HepG2 (cell line): ENCODE data around the gene RPLP2. TPM values are rescaled to one million over a fixed set of nuclear protein-coding genes. Genes with fewer than 3 reads are reported as not detected.

Experiments used
- AGO2 ChIP-seq: fragments of 200-400 bp; formaldehyde crosslinking; optimal IDR thresholded peaks from 2 replicates; pipeline ENCODE3; 2017; ENCODE audit warnings: mild to moderate bottlenecking, low read depth, low read length, moderate library complexity
- ATF5 ChIP-seq: sonication (generic); formaldehyde crosslinking; IDR thresholded peaks from 2 replicates; pipeline ENCODE4 v1.4.0; 2020; ENCODE audit warnings: mild to moderate bottlenecking, low read depth, missing genetic modification reagents
- BHLHE40 ChIP-seq: IDR thresholded peaks from 2 replicates; pipeline ENCODE4 v1.6.1; 2011; ENCODE audit warnings: low read length, improper control_type of control experiment
- ETV6 ChIP-seq: sonication (generic); formaldehyde crosslinking; conservative IDR thresholded peaks from 2 replicates; pipeline ENCODE4 v1.4.0; 2020; ENCODE audit warnings: missing genetic modification reagents
- FOXP1 ChIP-seq, 2 experiments: fragments of 450-650 bp in 1 of 2; IDR thresholded peaks; 2 replicates each; pipeline ENCODE4 v1.6.1; 2017 to 2018; ENCODE audit warnings: antibody characterized with exemption in 1 of 2
- JARID2 ChIP-seq: sonication (generic); formaldehyde crosslinking; IDR thresholded peaks from 2 replicates; pipeline ENCODE4 v1.8.1; 2023; ENCODE audit warnings: missing genetic modification reagents, inconsistent platforms; ENCODE audit not compliant: insufficient replicate concordance
- MAFF ChIP-seq: IDR thresholded peaks from 2 replicates; pipeline ENCODE4 v1.6.1; 2011; ENCODE audit warnings: low read depth, low read length, improper control_type of control experiment
- MAFK ChIP-seq, 2 experiments: IDR thresholded peaks in 1 of 2; conservative IDR thresholded peaks in 1 of 2; 2 replicates each; pipeline ENCODE4 v1.6.1; 2011; ENCODE audit warnings: improper control_type of control experiment in 2 of 2, low read length in 2 of 2
- NFKB2 ChIP-seq: sonication (generic); formaldehyde crosslinking; IDR thresholded peaks from 2 replicates; pipeline ENCODE4 v1.4.0; 2020; ENCODE audit warnings: missing genetic modification reagents, borderline replicate concordance
- RBM39 ChIP-seq: fragments of 200-400 bp; formaldehyde crosslinking; IDR thresholded peaks from one replicate; pipeline ENCODE4 v1.6.1; 2018; ENCODE audit warnings: antibody characterized with exemption, mild to moderate bottlenecking, low read depth, low read length; ENCODE audit not compliant: poor library complexity, severe bottlenecking
- RXRB ChIP-seq: IDR thresholded peaks from 2 replicates; pipeline ENCODE4 v1.6.1; 2016; ENCODE audit warnings: borderline replicate concordance, missing genetic modification reagents, missing compliant biosample characterization
- TAF1 ChIP-seq: sonication (generic); formaldehyde crosslinking; IDR thresholded peaks from 2 replicates; pipeline ENCODE4 v1.4.0; 2020; ENCODE audit warnings: missing genetic modification reagents
- TCF7L2 ChIP-seq: IDR thresholded peaks from 2 replicates; pipeline ENCODE4 v1.6.1; 2011; ENCODE audit warnings: mild to moderate bottlenecking, low read depth, low read length, moderate library complexity
- U2AF2 ChIP-seq: fragments of 200-400 bp; formaldehyde crosslinking; IDR thresholded peaks from 2 replicates; pipeline ENCODE4 v1.6.1; 2017; ENCODE audit warnings: low read depth, mild to moderate bottlenecking, low read length
- USF2 ChIP-seq, 2 experiments: sonication (generic) in 1 of 2; formaldehyde crosslinking in 1 of 2; IDR thresholded peaks; 2 replicates each; pipeline versions ENCODE4 v1.5.1 to v1.6.1; 2011 to 2020; ENCODE audit warnings: borderline replicate concordance in 1 of 2, low read depth in 1 of 2, low read length in 1 of 2, mild to moderate bottlenecking in 1 of 2, missing genetic modification reagents in 1 of 2, moderate library complexity in 1 of 2
- ZBTB3 ChIP-seq: sonication (generic); formaldehyde crosslinking; IDR thresholded peaks from 2 replicates; pipeline ENCODE4 v1.4.0; 2020; ENCODE audit warnings: low read depth, mild to moderate bottlenecking, moderate library complexity, missing genetic modification reagents, borderline replicate concordance
- ZBTB7A ChIP-seq: sonication (generic); formaldehyde crosslinking; IDR thresholded peaks from 2 replicates; pipeline ENCODE4 v1.8.0; 2022; ENCODE audit warnings: mild to moderate bottlenecking, missing genetic modification reagents
- ZFAT ChIP-seq: sonication (generic); formaldehyde crosslinking; conservative IDR thresholded peaks from 2 replicates; pipeline ENCODE4 v1.8.1; 2023; ENCODE audit warnings: missing genetic modification reagents, inconsistent platforms
- ZNF350 ChIP-seq: sonication (generic); formaldehyde crosslinking; IDR thresholded peaks from 2 replicates; pipeline ENCODE4 v1.4.0; 2020; ENCODE audit warnings: mild to moderate bottlenecking, low read depth, missing genetic modification reagents, borderline replicate concordance
- ZNF484 ChIP-seq: sonication (generic); formaldehyde crosslinking; IDR thresholded peaks from 2 replicates; pipeline ENCODE4 v1.5.1; 2020; ENCODE audit warnings: mild to moderate bottlenecking, low read depth, missing genetic modification reagents, borderline replicate concordance
- ZNF513 ChIP-seq: sonication (generic); formaldehyde crosslinking; conservative IDR thresholded peaks from 2 replicates; pipeline ENCODE4 v1.5.0; 2020; ENCODE audit warnings: missing genetic modification reagents
- ZNF558 ChIP-seq: sonication (generic); formaldehyde crosslinking; IDR thresholded peaks from 2 replicates; pipeline ENCODE4 v1.9.0; 2022; ENCODE audit warnings: mild to moderate bottlenecking, missing genetic modification reagents, borderline replicate concordance
- ZNF703 ChIP-seq: sonication (generic); formaldehyde crosslinking; IDR thresholded peaks from 2 replicates; pipeline ENCODE4 v1.5.1; 2020; ENCODE audit warnings: missing genetic modification reagents, mild to moderate bottlenecking, moderate library complexity, borderline replicate concordance
- ZNF737 ChIP-seq: sonication (generic); formaldehyde crosslinking; IDR thresholded peaks from 2 replicates; pipeline ENCODE4 v1.5.0; 2020; ENCODE audit warnings: missing genetic modification reagents, mild to moderate bottlenecking, borderline replicate concordance
- ZNF841 ChIP-seq: sonication (generic); formaldehyde crosslinking; IDR thresholded peaks from 2 replicates; pipeline ENCODE4 v1.8.1; 2023; ENCODE audit warnings: missing genetic modification reagents, borderline replicate concordance
- ZSCAN20 ChIP-seq: sonication (generic); formaldehyde crosslinking; IDR thresholded peaks from 2 replicates; pipeline ENCODE4 v1.4.0; 2020; ENCODE audit warnings: missing genetic modification reagents, mild to moderate bottlenecking, borderline replicate concordance
- ZSCAN25 ChIP-seq: sonication (generic); formaldehyde crosslinking; IDR thresholded peaks from 2 replicates; pipeline ENCODE4 v1.8.0; 2022; ENCODE audit warnings: mild to moderate bottlenecking, missing genetic modification reagents
- polyA plus RNA-seq, 8 experiments: library from polyadenylated mRNA; depleted of rRNA in 3 of 8; stranded (reverse) in 7 of 8; unstranded in 1 of 8; fragments of >200 nt; fragmentation: Illumina TruSeq in 4 of 8; extraction: Trizol in 4 of 8; gene quantifications; 2 replicates each; pipeline versions ENCODE4 v1.2.1 to v1.2.3, GENCODE V29; 2011 to 2016; ENCODE audit warnings: low read depth in 4 of 8, missing spikeins in 1 of 8, mixed read lengths in 1 of 8; ENCODE audit not compliant: insufficient read depth in 1 of 8
- total RNA-seq, 5 experiments: library from RNA; depleted of rRNA; stranded (reverse); fragments of >200 nt; fragmentation: Illumina TruSeq; extraction: Trizol; gene quantifications; 2 replicates each; pipeline ENCODE4 v1.2.3, GENCODE V29; 2016; ENCODE audit warnings: low read depth in 1 of 5

The RPLP2 gene
- total and polyA plus RNA-seq, 2 of the 13 experiments (the other 11 are each of a cell fraction or from before 2014, with no cell fraction given): 978 to 2,106 TPM

GRCh38 chr11:810040-810567 is 337 bp downstream of the RPLP2 start (continued):
- TF ChIP-seq USF2 (IDR thresholded peaks at IDR 0.05; ENCODE audit: low read depth, low read length) (no peak), USF2 (CRISPR knock-in tag; IDR thresholded peaks at IDR 0.05; ENCODE audit: borderline replicate concordance) (no peak), ZNF484 (no peak), ZSCAN20 (no peak), ZBTB7A (CRISPR knock-in tag) (peak; percentile 58; the same call in 1 of the 2 replicates), ZBTB3 (CRISPR knock-in tag) (no peak), JARID2 (CRISPR knock-in tag) (no peak), TAF1 (CRISPR knock-in tag) (no peak; the same call in 1 of the 2 replicates), BHLHE40 (no peak), ZSCAN25 (CRISPR knock-in tag) (no peak), ZNF513 (CRISPR knock-in tag) (no peak), NFKB2 (0 out of 2 replicates have a peak, but pooled peaks have one; percentile 8), ZNF737 (CRISPR knock-in tag) (no peak), RXRB (CRISPR knock-in tag) (no peak), MAFF (no peak), RBM39 (peak; percentile 34), ETV6 (CRISPR knock-in tag) (no peak), AGO2 (peak; percentile 83), ATF5 (CRISPR knock-in tag) (no peak), ZNF350 (no peak), ZNF841 (no peak), ZNF558 (CRISPR knock-in tag) (no peak), MAFK (conservative IDR thresholded peaks at IDR 0.05 in 1 of 2, IDR thresholded peaks at IDR 0.05 in 1 of 2; ENCODE audit: low read length in 2 of 2) (no peak), ZFAT (CRISPR knock-in tag) (no peak), FOXP1 (IDR thresholded peaks at IDR 0.05) (no peak), FOXP1 (CRISPR knock-in tag; IDR thresholded peaks at IDR 0.05) (no peak), ZNF703 (CRISPR knock-in tag) (no peak; the same call in 1 of the 2 replicates), U2AF2 (no peak), TCF7L2 (no peak)
